H1 (cell line): ENCODE data around the gene CDH2. TPM values are rescaled to one million over a fixed set of nuclear protein-coding genes. Genes with fewer than 3 reads are reported as not detected.
A peak's percentile ranks its signal among the peaks of the same experiment; 100 is the strongest.

Experiments used
- CTCF ChIA-PET: fragments of 300-600 bp; sonication (Branson Sonifier 250); formaldehyde crosslinking; loops from one replicate; lab custom pipeline; 2021; ENCODE audit not compliant: partially characterized antibody; lab: Charles Lee
- POLR2A ChIA-PET: fragments of 300-600 bp; sonication (Branson Sonifier 250); formaldehyde crosslinking; loops from one replicate; lab custom pipeline; 2021; ENCODE audit warnings: inconsistent platforms; ENCODE audit not compliant: partially characterized antibody; lab: Charles Lee
- DNase-seq, 2 experiments: peaks; one replicate each; pipeline versions ENCODE4 v3.0.0 to v3.0.0-alpha.2; 2010 to 2022; ENCODE audit warnings: low spot score in 2 of 2, low read depth in 1 of 2, mixed read lengths in 1 of 2
- FAIRE-seq: peaks from 2 replicates; lab custom pipeline; 2011; peaks lifted over from hg19 to GRCh38; lab: Jason Lieb, UNC
- H2AFZ ChIP-seq: 2 replicates; pipeline ENCODE4 v1.8.1; 2012; ENCODE audit warnings: low read length, inconsistent platforms
- H2AK5ac ChIP-seq: 2 replicates; pipeline ENCODE4 v1.6.1; 2013; ENCODE audit warnings: low read depth, low read length
- H2BK120ac ChIP-seq: replicated peaks from 2 replicates; pipeline ENCODE3; 2013; ENCODE audit warnings: low read depth, low read length, inconsistent platforms
- H2BK12ac ChIP-seq: 2 replicates; pipeline ENCODE4 v1.6.1; 2013; ENCODE audit warnings: low read depth, low read length
- H2BK15ac ChIP-seq: 2 replicates; pipeline ENCODE4 v1.6.1; 2013; ENCODE audit warnings: low read length
- H2BK20ac ChIP-seq: 2 replicates; pipeline ENCODE4 v1.6.1; 2013; ENCODE audit warnings: low read length
- H2BK5ac ChIP-seq: 2 replicates; pipeline ENCODE4 v1.6.1; 2013; ENCODE audit warnings: low read depth, low read length
- H3K14ac ChIP-seq: 2 replicates; pipeline ENCODE4 v1.6.1; 2013; ENCODE audit warnings: inconsistent platforms; ENCODE audit not compliant: insufficient read length
- H3K18ac ChIP-seq: 2 replicates; pipeline ENCODE4 v1.6.1; 2013; ENCODE audit warnings: low read length; ENCODE audit errors: extremely low read depth
- H3K23ac ChIP-seq: 2 replicates; pipeline ENCODE4 v1.6.1; 2013; ENCODE audit warnings: inconsistent platforms; ENCODE audit not compliant: insufficient read length
- H3K23me2 ChIP-seq: 2 replicates; pipeline ENCODE4 v1.6.1; 2013; ENCODE audit warnings: low read depth, low read length
- H3K27ac ChIP-seq: 2 replicates; pipeline ENCODE4 v1.6.1; 2011; ENCODE audit warnings: low read depth, low read length, inconsistent platforms
- H3K27me3 ChIP-seq, 4 experiments: replicated peaks in 1 of 4; 1 replicate in 1 of 4; 2 replicates in 3 of 4; pipeline versions ENCODE4 v1.6.1 to v1.8.1; 2011 to 2013; ENCODE audit warnings: low read length in 3 of 4, mild to moderate bottlenecking in 3 of 4, inconsistent platforms in 2 of 4, mixed read lengths in 2 of 4, moderate library complexity in 1 of 4; ENCODE audit not compliant: control insufficient read depth in 3 of 4, insufficient read depth in 3 of 4; ENCODE audit errors: extremely low read depth in 1 of 4
- H3K36me3 ChIP-seq, 4 experiments: 2 replicates each; pipeline versions ENCODE4 v1.6.1 to v1.8.1; 2011 to 2013; ENCODE audit warnings: mild to moderate bottlenecking in 4 of 4, low read length in 3 of 4, moderate library complexity in 2 of 4, control low read depth in 1 of 4, inconsistent platforms in 1 of 4; ENCODE audit not compliant: insufficient read depth in 4 of 4, control insufficient read depth in 2 of 4
- H3K4ac ChIP-seq: replicated peaks from 2 replicates; pipeline ENCODE3; 2013; ENCODE audit warnings: low read length, low read depth, mixed read lengths, inconsistent platforms; ENCODE audit not compliant: insufficient read length
- H3K4me1 ChIP-seq, 4 experiments: replicated peaks in 1 of 4; 1 replicate in 1 of 4; 2 replicates in 3 of 4; pipeline versions ENCODE4 v1.6.1 to v1.8.1; 2011 to 2013; ENCODE audit warnings: low read length in 3 of 4, inconsistent platforms in 2 of 4, mixed read lengths in 1 of 4; ENCODE audit not compliant: insufficient read depth in 4 of 4, control insufficient read depth in 3 of 4
- H3K4me2 ChIP-seq, 2 experiments: 2 replicates each; pipeline versions ENCODE4 v1.6.1 to v1.8.1; 2011 to 2013; ENCODE audit warnings: low read depth in 2 of 2, low read length in 2 of 2, control low read depth in 1 of 2, inconsistent platforms in 1 of 2, mild to moderate bottlenecking in 1 of 2; ENCODE audit not compliant: insufficient read depth in 1 of 2
- H3K4me3 ChIP-seq, 4 experiments: fragments of 200-600, 300-600 bp in 1 of 4; sonication (generic), shearing (Covaris generic), sonication (Bioruptor Twin) in 1 of 4; 2 replicates each; pipeline versions ENCODE4 v1.5.1 to v1.8.1; 2011 to 2016; ENCODE audit warnings: low read length in 4 of 4, low read depth in 3 of 4, control low read depth in 2 of 4, inconsistent platforms in 2 of 4, mild to moderate bottlenecking in 2 of 4, mixed read lengths in 1 of 4, moderate library complexity in 1 of 4; ENCODE audit not compliant: insufficient read depth in 2 of 4; ENCODE audit errors: extremely low read depth in 1 of 4
- H3K56ac ChIP-seq: replicated peaks from 2 replicates; pipeline ENCODE3; 2013; ENCODE audit warnings: low read depth, mild to moderate bottlenecking, mixed read lengths, low read length, inconsistent platforms; ENCODE audit not compliant: insufficient read length
- H3K79me1 ChIP-seq: 2 replicates; pipeline ENCODE4 v1.6.1; 2013; ENCODE audit warnings: low read depth, low read length, control low read depth
- H3K79me2 ChIP-seq, 2 experiments: 2 replicates each; pipeline versions ENCODE4 v1.6.1 to v1.8.1; 2012 to 2013; ENCODE audit warnings: low read length in 2 of 2, mild to moderate bottlenecking in 2 of 2, inconsistent platforms in 1 of 2; ENCODE audit not compliant: insufficient read depth in 2 of 2, control insufficient read depth in 1 of 2
- H3K9ac ChIP-seq, 4 experiments: replicated peaks in 1 of 4; 1 replicate in 1 of 4; 2 replicates in 3 of 4; pipeline versions ENCODE4 v1.6.1 to v1.8.1; 2011 to 2013; ENCODE audit warnings: low read depth in 3 of 4, low read length in 3 of 4, control low read depth in 2 of 4, mild to moderate bottlenecking in 2 of 4, moderate library complexity in 2 of 4, inconsistent platforms in 1 of 4; ENCODE audit errors: extremely low read depth in 1 of 4
- H3K9me3 ChIP-seq, 2 experiments: 2 replicates each; pipeline versions ENCODE4 v1.6.1 to v1.8.1; 2012 to 2013; ENCODE audit warnings: mild to moderate bottlenecking in 2 of 2, moderate library complexity in 2 of 2, control low read depth in 1 of 2, inconsistent platforms in 1 of 2, low read depth in 1 of 2, low read length in 1 of 2, mixed read lengths in 1 of 2; ENCODE audit not compliant: insufficient read depth in 2 of 2
- H4K20me1 ChIP-seq, 2 experiments: replicated peaks in 1 of 2; 2 replicates each; pipeline versions ENCODE3 to v1.8.1; 2011 to 2013; ENCODE audit warnings: inconsistent platforms in 2 of 2, low read length in 2 of 2, mild to moderate bottlenecking in 1 of 2; ENCODE audit not compliant: insufficient read depth in 2 of 2, control insufficient read depth in 1 of 2
- H4K5ac ChIP-seq: 2 replicates; pipeline ENCODE4 v1.6.1; 2013; ENCODE audit warnings: low read length, low read depth, mixed read lengths, inconsistent platforms; ENCODE audit not compliant: insufficient read length
- H4K8ac ChIP-seq: 2 replicates; pipeline ENCODE4 v1.8.0; 2013; ENCODE audit warnings: mild to moderate bottlenecking, moderate library complexity, low read length, inconsistent platforms; ENCODE audit not compliant: insufficient read depth; ENCODE audit errors: extremely low read depth
- H4K91ac ChIP-seq: replicated peaks from 2 replicates; pipeline ENCODE3; 2013; ENCODE audit warnings: low read length, mixed read lengths, inconsistent platforms; ENCODE audit not compliant: insufficient read length
- BCL11A ChIP-seq, 2 experiments: IDR thresholded peaks; one replicate each; pipeline ENCODE4 v1.6.1; 2011; ENCODE audit warnings: low read depth in 2 of 2, low read length in 2 of 2, mild to moderate bottlenecking in 2 of 2
- TEAD4 ChIP-seq: IDR thresholded peaks from 2 replicates; pipeline ENCODE4 v1.6.1; 2012; ENCODE audit warnings: low read depth, low read length, inconsistent platforms, mixed read lengths
- WGBS, 2 experiments: shearing (Covaris generic) in 1 of 2; methylation state at CpG; one replicate each; pipeline versions ENCODE4 v1.1.6 to v1.1.7; 2013 to 2015; ENCODE audit warnings: low lambda C conversion rate in 2 of 2, mixed read lengths in 2 of 2, inconsistent platforms in 1 of 2, low coverage in 1 of 2, missing lambda C conversion rate in 1 of 2; ENCODE audit not compliant: insufficient replicate concordance in 2 of 2, insufficient coverage in 1 of 2, insufficient read length in 1 of 2; ENCODE audit errors: extremely low coverage in 1 of 2, missing lambda C conversion rate in 1 of 2; 5-methylcytosine and 5-hydroxymethylcytosine counted together
- polyA plus RNA-seq, 7 experiments: library from polyadenylated mRNA; depleted of rRNA in 3 of 7; stranded (reverse) in 5 of 7; unstranded in 2 of 7; fragments of >200 nt in 5 of 7; fragments of 200-250 nt in 2 of 7; gene quantifications; 1 replicate in 5 of 7; 2 replicates in 1 of 7; 4 replicates in 1 of 7; pipeline versions ENCODE4 v1.2.1 to v1.2.3, GENCODE V29; 2011 to 2013; ENCODE audit warnings: missing spikeins in 2 of 7, mixed read lengths in 2 of 7
- total RNA-seq: library from RNA; stranded (reverse); fragmentation: NEBNext Ultra II Directional; extraction: Animal tissue kit (Norgen Biotek cat#: 25700); gene quantifications from 2 replicates; pipeline ENCODE4 v1.2.1, GENCODE V29; 2021

Gene CDH2
- total and polyA plus RNA-seq, 2 of the 8 experiments (the other 6 are each of a cell fraction or from before 2014, with no cell fraction given), result 15.0 to 56.5 TPM

DNA sequence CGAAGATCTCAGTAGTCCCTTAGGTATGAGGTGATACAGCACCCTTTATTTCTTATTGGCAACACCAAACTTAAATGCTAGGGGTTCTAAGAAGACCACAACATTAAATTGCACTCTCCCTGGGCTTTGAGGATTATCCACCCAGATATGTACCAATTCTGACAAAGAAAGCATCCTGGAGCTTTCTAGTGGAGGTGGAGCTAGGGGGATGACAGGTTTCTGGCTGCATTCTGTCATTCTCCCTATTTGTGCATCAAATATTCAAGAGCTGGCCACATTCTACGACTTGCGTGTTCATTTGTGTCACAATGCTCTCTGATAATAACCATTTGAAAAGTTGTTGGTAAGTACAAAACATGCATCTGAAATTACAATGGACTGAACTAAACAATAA lies 111.1 kb downstream of the CDH2 start:
- Histone ChIP-seq H3K14ac (no peak overlapping the region), H4K20me1 (no peaks in the 10 kb centered on the region), H3K79me1 (no peaks in the 10 kb centered on the region; the same call in 1 of the 2 replicates), H3K27me3 (no peaks in the 10 kb centered on the region), H3K4me2 (no peak overlapping the region), H4K8ac (no peak overlapping the region), H3K4me1 (peaks cover 0 to 4% (median 2%) of the 10 kb centered on the region in 4 experiments; a peak in 3 of 7 replicates), H3K9me3 (no peaks in the 10 kb centered on the region; a peak in 1 of 4 replicates), H2BK20ac (no peak overlapping the region), H3K23ac (no peak overlapping the region), H2AFZ (no peak overlapping the region), H2BK5ac (no peak overlapping the region), H3K4me3 (no peak overlapping the region), H3K79me2 (no peaks in the 10 kb centered on the region; a peak in 1 of 4 replicates), H3K56ac (no peak overlapping the region), H4K91ac (no peak overlapping the region), H4K5ac (no peak overlapping the region), H2BK12ac (no peak overlapping the region), H3K4ac (no peak overlapping the region), H3K36me3 (no peaks in the 10 kb centered on the region), H3K18ac (no peak overlapping the region), H2BK120ac (no peak overlapping the region), H3K23me2 (no peaks in the 10 kb centered on the region), H3K27ac (no peak overlapping the region), H2BK15ac (no peak overlapping the region), H2AK5ac (no peak overlapping the region), H3K9ac (no peak overlapping the region)
- TF ChIP-seq BCL11A (IDR thresholded peaks at IDR 0.05; ENCODE audit: low read depth in 2 of 2, low read length in 2 of 2) (no peak), TEAD4 (no peak)
- WGBS, 2 experiments, result 91% methylated on average over 3 of the region's 3 CpGs; no CpG with 5 or more reads in 1 of the 2 experiments
- FAIRE-seq (peak; percentile 24), DNase-seq (no peak)
- CTCF ChIA-PET, result interaction anchor here (0.6 to 1.5 kb wide), 2 partner anchors 17 to 31 kb away, joined by 3 to 6 read pairs; no protein-coding TSS in a partner anchor
- POLR2A ChIA-PET, result no interaction called here
